Activated naive CD8-positive, alpha-beta T cell treated with anti-CD3 and anti-CD28 coated beads, Interleukin-2, amount 10 ng/mL, durations not matched to agents 7 days and 5 days (primary cell): ENCODE results near the gene GATA3. TPM values are rescaled to one million over a fixed set of nuclear protein-coding genes. Genes with fewer than 3 reads are reported as not detected.

Experiments
- ATAC-seq: fragments of 150-1000 bp; cut with Tn5 transposase; one replicate; pipeline ENCODE4 v1.10.0; 2021; ENCODE audit warnings: low read depth, moderate library complexity
- POLR2A ChIA-PET: fragments of 350-600 bp; sonication (Branson Sonifier 250); formaldehyde crosslinking; loops from one replicate; lab custom pipeline; 2021; ENCODE audit warnings: antibody characterized with exemption; lab: Charles Lee
- DNase-seq: peaks from one replicate; pipeline ENCODE4 v3.0.0; 2021
- H3K27ac Mint-ChIP-seq: one replicate; pipeline ENCODE4 v1.8.0; 2022; ENCODE audit warnings: mild to moderate bottlenecking, mixed read lengths
- H3K27me3 Mint-ChIP-seq: one replicate; pipeline ENCODE4 v1.8.0; 2022; ENCODE audit warnings: mild to moderate bottlenecking, moderate library complexity, mixed read lengths
- H3K36me3 Mint-ChIP-seq: one replicate; pipeline ENCODE4 v1.8.0; 2021; ENCODE audit warnings: mild to moderate bottlenecking, mixed read lengths
- H3K4me1 Mint-ChIP-seq: one replicate; pipeline ENCODE4 v1.8.0; 2021; ENCODE audit warnings: mixed read lengths
- H3K4me3 Mint-ChIP-seq: one replicate; pipeline ENCODE4 v1.8.0; 2022; ENCODE audit warnings: mild to moderate bottlenecking, moderate library complexity, mixed read lengths
- H3K9me3 Mint-ChIP-seq: one replicate; pipeline ENCODE4 v1.8.0; 2021; ENCODE audit warnings: mixed read lengths
- total RNA-seq, 2 experiments: library from RNA; stranded (reverse); gene quantifications; one replicate each; pipeline ENCODE4 v1.2.3, GENCODE V29; 2021

The GATA3 gene
- total RNA-seq, 2 experiments from 2014 or later = 48.3 to 49.1 TPM

DNA sequence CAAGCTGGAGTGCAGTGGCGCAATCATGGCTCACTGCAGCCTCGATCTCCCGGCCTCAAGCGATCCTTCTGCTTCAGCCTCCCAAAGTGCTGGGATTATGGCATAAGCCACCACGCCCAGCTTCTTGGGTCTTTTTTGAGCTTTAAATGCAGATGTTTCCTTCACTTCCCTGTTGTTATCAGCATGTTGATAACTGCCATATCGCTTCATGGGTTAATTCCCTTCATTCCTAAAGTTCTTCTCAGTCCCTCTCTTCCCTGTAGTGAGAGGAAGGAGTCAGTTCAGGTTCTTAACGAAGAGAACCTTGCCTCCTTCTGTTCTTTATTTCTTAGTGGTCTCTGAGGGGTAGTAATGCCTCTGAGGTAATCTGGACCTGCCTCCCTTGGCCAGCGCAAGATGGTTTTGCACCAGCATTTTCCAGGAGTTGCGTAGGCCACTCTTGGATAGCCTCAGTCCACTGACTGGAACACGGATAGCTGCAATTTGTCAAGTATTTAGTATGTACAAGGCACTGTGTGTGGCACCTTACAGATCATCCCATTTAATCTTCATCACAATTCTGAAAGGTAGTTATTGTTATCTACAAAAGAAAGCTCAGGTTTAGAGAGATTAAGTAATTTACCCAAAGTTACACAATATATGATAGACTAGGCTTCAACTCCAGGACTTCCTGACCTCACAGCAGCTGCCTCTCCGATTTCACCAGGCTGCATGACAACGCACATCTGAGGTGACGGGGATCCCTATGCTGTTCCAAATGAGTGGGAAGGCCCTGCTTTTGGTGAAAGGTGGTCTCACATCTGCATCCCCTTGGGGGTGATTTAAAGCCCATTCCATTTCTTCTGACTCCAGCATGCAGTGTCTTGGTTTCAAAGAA is 60.5 kb downstream of the GATA3 start:
- Mint-ChIP-seq H3K27me3 (peaks cover 3% of the 10 kb centered on the region), H3K27ac (no peak overlapping the region), H3K36me3 (no peaks in the 10 kb centered on the region), H3K9me3 (no peaks in the 10 kb centered on the region), H3K4me1 (peaks cover 4% of the 10 kb centered on the region), H3K4me3 (no peak overlapping the region)
- ATAC-seq (no peak), DNase-seq (no peak)
- POLR2A ChIA-PET = interaction anchor here (1.0 kb wide), 1 partner anchor 12 kb away, joined by 3 read pairs; no protein-coding TSS in a partner anchor

DNA sequence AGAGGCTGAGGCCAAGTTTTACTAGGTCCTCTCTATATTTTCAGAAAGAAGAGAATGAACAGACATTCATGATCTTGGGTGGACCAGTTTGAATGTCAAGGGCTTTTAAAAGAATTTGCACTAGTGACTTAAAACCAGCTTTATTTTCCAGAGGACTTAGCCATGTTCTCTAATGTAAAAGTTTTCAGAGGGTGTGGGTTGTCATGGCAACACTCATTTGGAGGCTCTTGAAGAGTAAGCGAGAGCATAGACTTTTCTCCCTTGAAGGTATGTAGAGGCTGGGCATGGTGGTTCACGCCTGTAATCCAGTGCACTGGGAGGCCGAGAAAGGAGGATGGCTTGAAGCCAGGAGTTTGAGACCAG is 61.1 kb downstream of the GATA3 start:
- Mint-ChIP-seq H3K27me3 (peaks cover 3% of the 10 kb centered on the region), H3K27ac (no peak overlapping the region), H3K9me3 (no peaks in the 10 kb centered on the region), H3K4me3 (no peak overlapping the region), H3K36me3 (no peaks in the 10 kb centered on the region), H3K4me1 (peaks cover 4% of the 10 kb centered on the region)
- POLR2A ChIA-PET = no interaction called here
- ATAC-seq (no peak), DNase-seq (no peak)

GRCh38 chr10:8116474-8116873 is 62.0 kb downstream of the GATA3 start:
- POLR2A ChIA-PET = no interaction called here
- Mint-ChIP-seq H3K4me3 (no peak overlapping the region), H3K27ac (no peak overlapping the region), H3K4me1 (peaks cover 10% of the 10 kb centered on the region), H3K9me3 (no peaks in the 10 kb centered on the region), H3K27me3 (peaks cover 3% of the 10 kb centered on the region), H3K36me3 (no peaks in the 10 kb centered on the region)
- DNase-seq (no peak), ATAC-seq (no peak)

DNA sequence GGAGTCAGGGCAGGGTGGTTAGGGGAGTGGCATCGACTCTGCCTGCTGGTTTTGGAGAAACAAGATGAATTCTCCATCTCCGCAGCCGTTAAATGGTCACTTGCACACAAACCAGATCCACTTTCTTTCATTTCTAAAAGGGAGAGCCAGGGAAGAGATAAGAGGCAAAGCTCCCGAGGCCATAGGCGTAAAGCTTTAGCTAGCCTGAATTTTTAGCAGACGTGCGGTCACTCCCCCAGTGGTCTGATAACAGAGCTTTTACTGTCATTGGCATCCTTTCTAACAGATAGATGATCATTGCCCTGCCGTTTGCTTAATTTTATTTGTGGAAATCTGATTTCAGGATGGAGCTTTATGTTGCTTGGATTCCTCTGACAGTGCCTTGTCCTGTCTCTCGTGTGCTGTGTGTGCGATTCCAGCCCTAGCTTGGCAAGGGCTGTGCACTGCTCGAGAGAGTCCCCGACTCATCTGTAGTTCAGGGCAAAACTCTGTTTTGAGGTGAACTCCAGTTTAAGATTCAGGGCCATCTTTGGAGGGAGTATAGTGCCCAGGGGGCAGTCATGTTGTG is 62.5 kb downstream of the GATA3 start:
- Mint-ChIP-seq H3K36me3 (no peaks in the 10 kb centered on the region), H3K9me3 (no peaks in the 10 kb centered on the region), H3K4me3 (no peak overlapping the region), H3K4me1 (peaks cover 13% of the 10 kb centered on the region), H3K27me3 (peaks cover 3% of the 10 kb centered on the region), H3K27ac (no peak overlapping the region)
- POLR2A ChIA-PET = no interaction called here
- ATAC-seq = no peak
- no peak for DNase-seq

- POLR2A ChIA-PET = interaction anchor here (0.7 to 0.8 kb wide), 3 partner anchors 61 to 266 kb away, joined by 3 read pairs; no protein-coding TSS in a partner anchor
- peaks cover 13% of the 10 kb centered on the region for H3K4me1 Mint-ChIP-seq
- no peaks in the 10 kb centered on the region for H3K9me3 Mint-ChIP-seq
- DNase-seq (no peak), ATAC-seq (peak; percentile 61)
- no peaks in the 10 kb centered on the region for H3K27me3 Mint-ChIP-seq
- H3K4me3 Mint-ChIP-seq = peak overlapping the region; percentile 34
- H3K36me3 Mint-ChIP-seq = no peaks in the 10 kb centered on the region
- peak overlapping the region; percentile 66 for H3K27ac Mint-ChIP-seq
Observed at GRCh38 chr10:8121201-8121890, 66.9 kb downstream of the GATA3 start.

DNA sequence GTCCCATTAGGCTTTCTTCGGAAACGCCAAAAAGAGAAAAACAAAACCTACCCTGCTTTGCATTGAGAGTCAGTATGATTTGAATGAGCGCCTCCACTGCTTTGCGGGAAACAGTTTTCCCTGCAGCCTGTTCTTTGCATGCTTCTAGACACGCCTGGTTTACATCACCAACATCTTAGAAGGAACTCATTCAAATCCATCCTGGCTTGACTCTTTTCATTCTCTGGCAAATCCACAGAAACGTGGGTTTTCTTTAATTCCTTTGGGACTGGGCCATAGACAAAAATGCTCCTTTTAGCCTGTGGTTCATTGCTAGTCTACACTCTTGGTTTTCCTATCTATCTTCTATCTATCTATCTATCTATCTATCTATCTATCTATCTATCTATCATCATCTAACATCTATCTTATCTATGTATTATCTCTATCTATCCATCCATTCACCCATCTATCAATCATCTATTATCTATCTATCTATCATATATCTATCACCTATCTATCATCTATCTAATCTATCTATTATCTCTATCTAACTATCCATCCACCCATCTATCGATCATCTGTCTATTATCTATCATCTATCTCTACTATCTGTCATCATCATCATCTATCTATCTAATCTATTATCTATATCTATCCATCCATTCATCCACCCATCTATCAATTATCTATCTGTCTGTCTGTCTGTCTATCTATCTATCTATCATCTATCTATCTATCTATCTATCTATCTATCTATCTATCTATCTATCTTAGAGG is 68.3 kb downstream of the GATA3 start:
- no peak for DNase-seq
- H3K9me3 Mint-ChIP-seq = no peaks in the 10 kb centered on the region
- H3K27me3 Mint-ChIP-seq = no peaks in the 10 kb centered on the region
- peaks cover 11% of the 10 kb centered on the region for H3K4me1 Mint-ChIP-seq
- H3K4me3 Mint-ChIP-seq = no peak overlapping the region
- ATAC-seq = no peak
- POLR2A ChIA-PET = no interaction called here
- H3K36me3 Mint-ChIP-seq = no peaks in the 10 kb centered on the region
- H3K27ac Mint-ChIP-seq = no peak overlapping the region

GRCh38 chr10:8124436-8124835 is 69.9 kb downstream of the GATA3 start:
- Mint-ChIP-seq H3K9me3 (no peaks in the 10 kb centered on the region), H3K27ac (no peak overlapping the region), H3K36me3 (no peaks in the 10 kb centered on the region), H3K4me1 (peaks cover 10% of the 10 kb centered on the region), H3K27me3 (peaks cover 2% of the 10 kb centered on the region), H3K4me3 (no peak overlapping the region)
- POLR2A ChIA-PET = no interaction called here
- DNase-seq (no peak), ATAC-seq (no peak)

Other genes starting within 250 kb of the GATA3 start
- gene TAF3, start 236.2 kb upstream of the GATA3 start, total RNA-seq = 10 to 100 TPM; 16.2 to 16.8 TPM